ENCODE measurements around the gene CDH23.

Gene CDH23

GRCh38 chr10:71817831-71818655, 421.3 kb downstream of the CDH23 start:
- no peak overlapping the region for H3K9ac ChIP-seq
- no peaks in the 10 kb centered on the region for H3K27me3 ChIP-seq (ENCODE audit: control insufficient read depth, insufficient read depth, low read length)
- TF ChIP-seq CTCF (IDR thresholded peaks at IDR 0.05): no peak
- H3K9me3 ChIP-seq (ENCODE audit: control insufficient read depth, low read length): no peaks in the 10 kb centered on the region
- H3K4me1 ChIP-seq: peaks cover 3% of the 10 kb centered on the region
- no peak overlapping the region for H3K4me3 ChIP-seq (ENCODE audit: low read depth, low read length)
- H2AFZ ChIP-seq: no peak overlapping the region
- H3K4me2 ChIP-seq (ENCODE audit: low read length): no peak overlapping the region
- peaks cover 3% of the 10 kb centered on the region for H3K79me2 ChIP-seq
- no peaks in the 10 kb centered on the region for H3K36me3 ChIP-seq (ENCODE audit: control insufficient read depth, insufficient read depth, low read length)
- H3K27ac ChIP-seq: no peak overlapping the region

- Histone ChIP-seq H3K9ac (no peak overlapping the region), H3K9me3 (ENCODE audit: control insufficient read depth, low read length) (no peaks in the 10 kb centered on the region), H2AFZ (no peak overlapping the region), H3K4me1 (peaks cover 3% of the 10 kb centered on the region), H3K4me2 (ENCODE audit: low read length) (no peak overlapping the region), H3K27ac (no peak overlapping the region), H3K27me3 (ENCODE audit: control insufficient read depth, insufficient read depth, low read length) (no peaks in the 10 kb centered on the region), H3K36me3 (ENCODE audit: control insufficient read depth, insufficient read depth, low read length) (no peaks in the 10 kb centered on the region), H3K79me2 (peaks cover 3% of the 10 kb centered on the region), H3K4me3 (ENCODE audit: low read depth, low read length) (no peak overlapping the region)
- no peak for TF ChIP-seq CTCF (IDR thresholded peaks at IDR 0.05)
Observed at GRCh38 chr10:71818674-71819260, 422.0 kb downstream of the CDH23 start.

- Histone ChIP-seq H3K27me3 (ENCODE audit: control insufficient read depth, insufficient read depth, low read length) (no peaks in the 10 kb centered on the region), H3K4me3 (ENCODE audit: low read depth, low read length) (no peak overlapping the region), H3K4me1 (peaks cover 3% of the 10 kb centered on the region), H3K79me2 (peaks cover 3% of the 10 kb centered on the region), H2AFZ (no peak overlapping the region), H3K9me3 (ENCODE audit: control insufficient read depth, low read length) (no peaks in the 10 kb centered on the region), H3K27ac (no peak overlapping the region), H3K36me3 (ENCODE audit: control insufficient read depth, insufficient read depth, low read length) (no peaks in the 10 kb centered on the region), H3K9ac (no peak overlapping the region), H3K4me2 (ENCODE audit: low read length) (no peak overlapping the region)
- no peak for TF ChIP-seq CTCF (IDR thresholded peaks at IDR 0.05)
Observed at GRCh38 chr10:71819441-71819861, 422.7 kb downstream of the CDH23 start.

- Histone ChIP-seq H3K27ac (no peak overlapping the region), H3K27me3 (ENCODE audit: control insufficient read depth, insufficient read depth, low read length) (no peaks in the 10 kb centered on the region), H3K9me3 (ENCODE audit: control insufficient read depth, low read length) (no peaks in the 10 kb centered on the region), H2AFZ (no peak overlapping the region), H3K36me3 (ENCODE audit: control insufficient read depth, insufficient read depth, low read length) (no peaks in the 10 kb centered on the region), H3K4me1 (peaks cover 3% of the 10 kb centered on the region), H3K79me2 (peaks cover 3% of the 10 kb centered on the region), H3K9ac (no peak overlapping the region), H3K4me3 (ENCODE audit: low read depth, low read length) (no peak overlapping the region), H3K4me2 (ENCODE audit: low read length) (no peak overlapping the region)
- TF ChIP-seq CTCF (IDR thresholded peaks at IDR 0.05): no peak
Observed at GRCh38 chr10:71819985-71820384, 423.3 kb downstream of the CDH23 start.
